H9 (cell line): ENCODE data around the gene CALCR. TPM values are rescaled to one million over a fixed set of nuclear protein-coding genes. Genes with fewer than 3 reads are reported as not detected.

ENCODE experiments used
- DNase-seq: peaks from one replicate; pipeline ENCODE4 v3.0.0-alpha.2; 2017
- H2AFZ ChIP-seq: one replicate; pipeline ENCODE4 v1.6.1; 2013; ENCODE audit warnings: mild to moderate bottlenecking, low read length, control low read depth, moderate library complexity
- H2AK5ac ChIP-seq: 2 replicates; pipeline ENCODE4 v1.6.1; 2013; ENCODE audit warnings: low read length, control low read depth, mixed read lengths; ENCODE audit not compliant: insufficient read length
- H2BK120ac ChIP-seq: one replicate; pipeline ENCODE4 v1.6.1; 2013; ENCODE audit warnings: low read depth, mild to moderate bottlenecking, low read length, control low read depth, inconsistent platforms; ENCODE audit not compliant: poor library complexity, severe bottlenecking
- H2BK12ac ChIP-seq: 2 replicates; pipeline ENCODE4 v1.6.1; 2013; ENCODE audit warnings: low read length, control low read depth, mixed read lengths, low read depth; ENCODE audit not compliant: insufficient read length
- H2BK15ac ChIP-seq: 2 replicates; pipeline ENCODE4 v1.6.1; 2013; ENCODE audit warnings: low read depth, low read length, control low read depth
- H2BK20ac ChIP-seq: one replicate; pipeline ENCODE4 v1.6.1; 2013; ENCODE audit warnings: low read depth, mild to moderate bottlenecking, low read length, control low read depth, inconsistent platforms; ENCODE audit not compliant: poor library complexity, severe bottlenecking
- H2BK5ac ChIP-seq: 2 replicates; pipeline ENCODE4 v1.6.1; 2013; ENCODE audit warnings: low read length, control low read depth, mixed read lengths; ENCODE audit not compliant: insufficient read length
- H3K14ac ChIP-seq: 2 replicates; pipeline ENCODE4 v1.6.1; 2013; ENCODE audit warnings: low read length, control low read depth; ENCODE audit not compliant: insufficient read depth
- H3K18ac ChIP-seq: 2 replicates; pipeline ENCODE4 v1.6.1; 2013; ENCODE audit warnings: low read depth, mild to moderate bottlenecking, mixed read lengths, low read length, control low read depth; ENCODE audit not compliant: insufficient read length
- H3K23ac ChIP-seq: 2 replicates; pipeline ENCODE4 v1.6.1; 2013; ENCODE audit warnings: low read length, control low read depth, mixed read lengths, low read depth; ENCODE audit not compliant: insufficient read length
- H3K23me2 ChIP-seq: 2 replicates; pipeline ENCODE4 v1.6.1; 2013; ENCODE audit warnings: low read depth, mild to moderate bottlenecking, mixed read lengths, low read length, control low read depth; ENCODE audit not compliant: insufficient read length, poor library complexity, severe bottlenecking
- H3K27ac ChIP-seq: 2 replicates; pipeline ENCODE4 v1.5.1; 2013; ENCODE audit warnings: low read length, control low read depth, mixed read lengths, low read depth; ENCODE audit not compliant: insufficient read length
- H3K27me3 ChIP-seq: 2 replicates; pipeline ENCODE4 v1.6.1; 2013; ENCODE audit warnings: low read length, control low read depth, inconsistent platforms; ENCODE audit not compliant: insufficient read depth
- H3K4ac ChIP-seq: 2 replicates; pipeline ENCODE4 v1.6.1; 2013; ENCODE audit warnings: low read depth, mild to moderate bottlenecking, control low read depth, inconsistent platforms, low read length, moderate library complexity
- H3K4me1 ChIP-seq: 2 replicates; pipeline ENCODE4 v1.6.1; 2013; ENCODE audit warnings: low read length, control low read depth, inconsistent platforms; ENCODE audit not compliant: insufficient read depth
- H3K4me2 ChIP-seq: 2 replicates; pipeline ENCODE4 v1.6.1; 2013; ENCODE audit warnings: low read length, control low read depth, mixed read lengths; ENCODE audit not compliant: insufficient read length, insufficient read depth
- H3K56ac ChIP-seq: 2 replicates; pipeline ENCODE4 v1.6.1; 2013; ENCODE audit warnings: low read depth, mild to moderate bottlenecking, mixed read lengths, low read length, control low read depth; ENCODE audit not compliant: insufficient read length
- H3K79me1 ChIP-seq: 2 replicates; pipeline ENCODE4 v1.6.1; 2013; ENCODE audit warnings: low read depth, mild to moderate bottlenecking, moderate library complexity, low read length, control low read depth, inconsistent platforms; ENCODE audit not compliant: insufficient read depth, poor library complexity, severe bottlenecking
- H3K79me2 ChIP-seq: 2 replicates; pipeline ENCODE4 v1.6.1; 2013; ENCODE audit warnings: low read length, control low read depth, inconsistent platforms; ENCODE audit not compliant: insufficient read depth
- H3K9ac ChIP-seq: 2 replicates; pipeline ENCODE4 v1.6.1; 2013; ENCODE audit warnings: low read length, control low read depth, mixed read lengths; ENCODE audit not compliant: insufficient read length; ENCODE audit errors: extremely low read depth
- H3K9me3 ChIP-seq: one replicate; pipeline ENCODE4 v1.6.1; 2013; ENCODE audit warnings: low read depth, low read length, inconsistent platforms; ENCODE audit not compliant: control insufficient read depth
- H3T11ph ChIP-seq: one replicate; pipeline ENCODE4 v1.6.1; 2013; ENCODE audit warnings: mild to moderate bottlenecking, low read length, control low read depth, inconsistent platforms
- H4K20me1 ChIP-seq: one replicate; pipeline ENCODE4 v1.6.1; 2013; ENCODE audit not compliant: control insufficient read depth, insufficient read length, insufficient read depth
- H4K5ac ChIP-seq: 2 replicates; pipeline ENCODE4 v1.6.1; 2013; ENCODE audit warnings: low read depth, mild to moderate bottlenecking, mixed read lengths, low read length, control low read depth; ENCODE audit not compliant: insufficient read length
- H4K8ac ChIP-seq: replicated peaks from 2 replicates; pipeline ENCODE4 v1.6.1; 2013; ENCODE audit warnings: low read length, control low read depth, mixed read lengths, low read depth; ENCODE audit not compliant: insufficient read length
- H4K91ac ChIP-seq: 2 replicates; pipeline ENCODE4 v1.6.1; 2013; ENCODE audit warnings: low read depth, mild to moderate bottlenecking, moderate library complexity, mixed read lengths, low read length, control low read depth; ENCODE audit not compliant: insufficient read length
- H3K27ac Mint-ChIP-seq, 3 experiments: 2 replicates in 2 of 3; 3 replicates in 1 of 3; pipeline ENCODE4 v1.8.0; 2020 to 2021; ENCODE audit warnings: mixed read lengths in 3 of 3, mild to moderate bottlenecking in 1 of 3, moderate library complexity in 1 of 3
- H3K27me3 Mint-ChIP-seq: 2 replicates; pipeline ENCODE4 v1.8.0; 2021; ENCODE audit warnings: low read depth, mild to moderate bottlenecking, moderate library complexity, mixed read lengths
- H3K36me3 Mint-ChIP-seq, 3 experiments: 2 replicates in 2 of 3; 3 replicates in 1 of 3; pipeline ENCODE4 v1.8.0; 2020 to 2021; ENCODE audit warnings: low read depth in 3 of 3, mixed read lengths in 3 of 3; ENCODE audit not compliant: insufficient read depth in 1 of 3
- H3K4me1 Mint-ChIP-seq, 2 experiments: 2 replicates each; pipeline ENCODE4 v1.8.0; 2020; ENCODE audit warnings: mixed read lengths in 2 of 2
- H3K4me3 Mint-ChIP-seq, 2 experiments: 2 replicates in 1 of 2; 3 replicates in 1 of 2; pipeline ENCODE4 v1.8.0; 2020 to 2021; ENCODE audit warnings: mild to moderate bottlenecking in 2 of 2, mixed read lengths in 2 of 2, moderate library complexity in 1 of 2
- H3K9me3 Mint-ChIP-seq, 2 experiments: 2 replicates in 1 of 2; 3 replicates in 1 of 2; pipeline ENCODE4 v1.8.0; 2020; ENCODE audit warnings: mild to moderate bottlenecking in 2 of 2, mixed read lengths in 2 of 2, moderate library complexity in 1 of 2
- CTCF ChIP-seq: fragments of 200-600 bp; sonication (generic); conservative IDR thresholded peaks from 3 replicates; pipeline ENCODE4 v1.8.0; 2021; ENCODE audit warnings: antibody characterized with exemption, mild to moderate bottlenecking
- WGBS: extraction: QIAGEN DNeasy Blood & Tissue Kit; methylation state at CpG from one replicate; pipeline ENCODE4 v1.1.7; 2013; ENCODE audit warnings: missing lambda C conversion rate, low lambda C conversion rate, mixed read lengths; ENCODE audit not compliant: insufficient read length; ENCODE audit errors: extremely low coverage; 5-methylcytosine and 5-hydroxymethylcytosine counted together
- total RNA-seq: library from RNA; stranded (reverse); gene quantifications from 2 replicates; pipeline ENCODE4 v1.2.1, GENCODE V29; 2021

The CALCR gene
- total RNA-seq, 1 experiment from 2014 or later = 0.52 TPM

- Histone ChIP-seq H4K8ac (no peak overlapping the region), H4K20me1 (no peaks in the 10 kb centered on the region), H3K27me3 (no peaks in the 10 kb centered on the region), H3K79me1 (no peaks in the 10 kb centered on the region), H3K9ac (no peak overlapping the region), H3K18ac (no peak overlapping the region), H4K5ac (no peak overlapping the region), H3K4ac (no peak overlapping the region), H2BK12ac (no peak overlapping the region), H3K23me2 (no peaks in the 10 kb centered on the region), H3K27ac (no peak overlapping the region), H2AK5ac (no peak overlapping the region), H4K91ac (no peak overlapping the region), H3K4me2 (no peak overlapping the region), H2AFZ (no peak overlapping the region), H3K23ac (no peak overlapping the region), H3T11ph (no peak overlapping the region), H3K56ac (no peak overlapping the region), H3K79me2 (no peaks in the 10 kb centered on the region), H3K4me1 (no peaks in the 10 kb centered on the region), H3K9me3 (no peaks in the 10 kb centered on the region), H2BK5ac (no peak overlapping the region), H3K14ac (no peak overlapping the region), H2BK20ac (no peak overlapping the region), H2BK15ac (no peak overlapping the region), H2BK120ac (no peak overlapping the region)
- no peak for TF ChIP-seq CTCF
- WGBS = no CpG with 5 or more reads among the region's 4 CpGs
- no peaks in the 10 kb centered on the region for H3K27me3 Mint-ChIP-seq
- no peaks in the 10 kb centered on the region for H3K4me1 Mint-ChIP-seq
- H3K9me3 Mint-ChIP-seq = no peaks in the 10 kb centered on the region
- DNase-seq = no peak
- H3K27ac Mint-ChIP-seq = no peak overlapping the region
- H3K4me3 Mint-ChIP-seq = no peak overlapping the region
- no peaks in the 10 kb centered on the region for H3K36me3 Mint-ChIP-seq
Measured at GRCh38 chr7:93516834-93517233, 57.7 kb downstream of the CALCR start.
